GM18858 (cell line): Measurements from ENCODE around the gene WDR54.
"Not testable (repeated sequence)": the region's sequence is repeated elsewhere in the genome, so short reads cannot be mapped to it uniquely, and the experiment has no call there.

Experiments used
- ATAC-seq: cut with Tn5 transposase; IDR thresholded peaks from one replicate; pipeline ENCODE4 v1.9.1; 2021; ENCODE audit not compliant: unreplicated experiment

WDR54 gene

DNA sequence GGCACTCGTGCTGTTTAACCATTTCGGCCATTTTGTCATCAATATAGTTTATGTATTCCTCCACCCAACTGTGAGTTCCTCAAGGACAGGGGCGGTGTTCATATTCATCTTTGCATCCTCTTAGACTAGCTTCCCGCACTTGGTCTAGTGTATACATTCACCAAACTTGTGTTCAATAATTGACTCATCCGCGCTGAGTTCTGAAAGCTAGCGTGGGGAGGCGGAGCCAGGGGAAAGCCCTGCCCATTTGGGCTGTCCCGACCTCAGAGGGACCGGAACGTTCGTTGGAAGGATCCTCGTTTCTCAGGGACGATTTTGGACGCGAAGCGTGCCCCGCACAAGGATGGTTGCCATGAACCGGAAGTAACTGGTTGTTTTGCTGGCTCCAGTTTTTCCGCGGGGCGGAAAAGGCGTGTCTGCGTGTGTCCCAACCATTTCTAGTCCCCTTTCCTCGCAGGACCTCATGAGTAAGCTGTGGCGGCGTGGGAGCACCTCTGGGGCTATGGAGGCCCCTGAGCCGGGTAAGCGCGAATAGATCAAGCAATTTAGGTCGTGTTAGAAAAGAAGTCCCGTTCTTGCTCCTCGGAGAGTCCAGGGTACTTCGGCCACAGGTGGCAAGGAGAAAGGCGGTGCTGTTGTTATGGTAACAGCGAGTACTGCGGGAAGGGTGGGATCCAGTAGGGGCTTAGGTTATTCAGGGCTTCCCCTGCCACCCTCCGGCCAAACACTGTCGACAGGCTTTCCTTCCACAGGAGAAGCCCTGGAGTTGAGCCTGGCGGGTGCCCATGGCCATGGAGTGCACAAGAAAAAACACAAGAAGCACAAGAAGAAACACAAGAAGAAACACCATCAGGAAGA, 33.4 kb downstream of the WDR54 start, which contains the start of gene INO80B:
Gene INO80B (plus strand): TSS at position 434 of the 858 bp plus-strand sequence. CDS start 30 bp downstream, at position 464.
- peak; percentile 43 for ATAC-seq

DNA sequence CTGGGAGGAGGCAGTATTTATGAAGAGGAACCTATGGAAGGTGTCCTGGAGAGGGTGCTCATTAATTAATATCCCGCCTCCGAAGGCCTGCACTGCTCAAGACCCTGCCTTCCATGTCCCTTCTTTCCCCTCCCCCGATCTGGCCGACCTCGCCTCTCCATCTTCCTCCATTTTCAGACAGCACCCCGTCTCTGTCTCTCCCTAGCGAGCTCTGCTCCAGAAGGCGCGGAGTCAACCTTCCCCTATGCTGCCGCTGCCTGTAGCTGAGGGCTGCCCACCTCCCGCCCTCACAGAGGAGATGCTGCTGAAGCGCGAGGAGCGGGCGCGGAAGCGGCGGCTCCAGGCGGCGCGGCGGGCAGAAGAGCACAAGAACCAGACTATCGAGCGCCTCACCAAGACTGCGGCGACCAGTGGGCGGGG, 35.6 kb downstream of the WDR54 start:
- no peak for ATAC-seq

DNA sequence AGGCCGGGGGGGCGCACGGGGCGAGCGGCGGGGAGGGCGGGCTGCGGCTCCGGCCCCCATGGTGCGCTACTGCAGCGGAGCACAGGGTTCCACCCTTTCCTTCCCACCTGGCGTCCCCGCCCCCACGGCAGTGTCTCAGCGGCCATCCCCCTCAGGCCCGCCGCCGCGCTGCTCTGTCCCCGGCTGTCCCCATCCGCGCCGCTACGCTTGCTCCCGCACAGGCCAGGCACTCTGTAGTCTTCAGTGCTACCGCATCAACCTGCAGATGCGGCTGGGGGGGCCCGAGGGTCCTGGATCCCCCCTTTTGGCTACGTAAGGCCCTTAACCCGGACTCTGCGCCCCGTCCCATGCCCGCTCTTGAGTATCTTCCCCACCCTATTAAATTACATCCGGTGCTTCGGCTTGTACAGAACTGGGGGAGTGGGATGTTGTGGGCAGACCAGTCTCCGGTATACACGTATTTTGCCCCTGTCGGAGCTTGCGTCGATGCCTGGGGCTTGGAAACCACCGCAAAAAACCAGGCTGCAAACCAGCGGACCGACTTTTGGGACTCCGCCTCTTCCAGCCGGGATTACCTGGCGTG, 36.1 kb downstream of the WDR54 start:
- peak; percentile 19 for ATAC-seq

DNA sequence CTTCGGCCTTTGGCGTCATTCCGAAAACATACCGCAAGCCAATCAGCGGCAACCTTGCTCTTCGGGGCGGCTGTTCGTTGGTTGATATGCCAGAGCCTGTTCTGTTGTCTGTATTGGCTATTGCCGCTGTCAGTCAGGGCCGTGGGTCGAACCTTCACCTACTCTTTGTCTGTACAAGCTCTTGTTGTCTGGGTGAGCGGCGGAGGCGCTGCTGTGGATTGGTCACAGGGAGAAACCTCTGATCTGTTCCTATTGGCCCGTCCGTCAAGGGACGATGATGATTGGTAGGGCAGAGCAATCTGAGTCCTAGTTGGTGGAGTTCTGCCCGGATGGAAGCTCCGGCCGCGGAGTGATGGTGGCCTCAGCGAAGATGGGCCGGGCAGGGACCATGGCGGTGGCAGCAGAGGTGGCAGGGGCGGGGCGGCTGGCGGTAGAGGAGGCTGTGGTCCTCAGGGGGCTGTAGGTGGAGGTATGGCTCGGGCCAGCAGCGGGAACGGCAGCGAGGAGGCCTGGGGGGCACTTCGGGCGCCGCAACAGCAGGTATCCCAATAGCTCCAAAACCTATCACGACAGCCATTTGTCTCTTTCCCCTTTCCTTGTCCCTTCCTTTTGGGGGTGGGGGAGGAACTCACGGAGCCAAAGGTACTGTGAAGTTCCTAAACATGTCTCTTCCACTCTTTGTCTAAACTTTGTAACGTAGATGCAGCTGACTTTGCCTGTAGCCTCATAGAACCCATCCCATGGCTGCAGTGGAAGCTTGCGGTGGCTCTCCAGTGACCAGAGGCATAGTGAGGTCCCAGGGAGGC, 36.8 kb downstream of the WDR54 start, which contains the start of gene WBP1:
Gene WBP1 (plus strand): TSS at position 307 of the 806 bp plus-strand sequence. CDS start 165 bp downstream, at position 472.
- ATAC-seq, result peak; percentile 83

DNA sequence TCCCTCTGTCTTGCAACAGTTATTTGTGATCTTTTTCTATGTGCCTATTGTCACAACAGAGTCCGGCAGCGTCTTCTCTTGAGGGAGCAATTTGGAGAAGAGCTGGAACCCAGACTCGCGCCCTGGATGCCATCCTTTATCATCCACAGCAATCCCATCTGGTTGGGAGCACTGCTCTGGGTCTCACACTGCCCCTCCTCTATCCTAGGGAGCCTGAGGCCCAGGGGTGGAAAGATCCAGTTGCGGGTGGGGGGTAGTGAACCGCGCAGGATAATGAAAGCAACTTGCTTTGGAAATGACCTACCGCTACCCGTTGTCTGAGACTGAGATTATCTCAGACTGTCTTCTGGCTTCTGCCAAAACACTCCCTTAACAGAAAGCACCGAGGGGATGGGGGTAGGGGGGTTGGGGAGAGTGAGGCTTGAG, 37.4 kb downstream of the WDR54 start:
- ATAC-seq, result no peak

DNA sequence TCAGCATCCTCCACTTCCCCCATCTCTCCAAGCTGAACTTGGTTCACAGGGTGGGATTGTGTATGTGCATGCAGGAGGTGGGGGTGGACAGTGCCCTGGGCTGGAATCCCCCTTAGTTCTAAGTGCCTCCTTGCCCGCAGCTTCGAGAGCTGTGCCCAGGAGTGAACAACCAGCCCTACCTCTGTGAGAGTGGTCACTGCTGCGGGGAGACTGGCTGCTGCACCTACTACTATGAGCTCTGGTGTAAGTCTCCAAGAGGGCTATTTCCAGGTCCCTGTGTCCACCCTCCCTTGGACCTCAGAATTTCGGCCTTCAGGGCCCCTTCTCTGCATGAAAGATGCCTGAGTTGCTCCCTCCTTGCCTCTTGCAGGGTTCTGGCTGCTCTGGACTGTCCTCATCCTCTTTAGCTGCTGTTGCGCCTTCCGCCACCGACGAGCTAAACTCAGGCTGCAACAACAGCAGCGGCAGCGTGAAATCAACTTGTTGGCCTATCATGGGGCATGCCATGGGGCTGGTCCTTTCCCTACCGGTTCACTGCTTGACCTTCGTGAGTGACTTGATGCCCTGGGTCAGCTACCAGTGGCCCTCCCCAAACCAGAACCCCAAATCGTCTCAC, 38.1 kb downstream of the WDR54 start:
- ATAC-seq, result not testable (repeated sequence)

DNA sequence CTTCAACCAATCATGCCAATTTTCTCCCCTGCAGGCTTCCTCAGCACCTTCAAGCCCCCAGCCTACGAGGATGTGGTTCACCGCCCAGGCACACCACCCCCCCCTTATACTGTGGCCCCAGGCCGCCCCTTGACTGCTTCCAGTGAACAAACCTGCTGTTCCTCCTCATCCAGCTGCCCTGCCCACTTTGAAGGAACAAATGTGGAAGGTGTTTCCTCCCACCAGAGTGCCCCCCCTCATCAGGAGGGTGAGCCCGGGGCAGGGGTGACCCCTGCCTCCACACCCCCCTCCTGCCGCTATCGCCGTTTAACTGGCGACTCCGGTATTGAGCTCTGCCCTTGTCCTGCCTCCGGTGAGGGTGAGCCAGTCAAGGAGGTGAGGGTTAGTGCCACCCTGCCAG, 38.7 kb downstream of the WDR54 start:
- not testable (repeated sequence) for ATAC-seq

DNA sequence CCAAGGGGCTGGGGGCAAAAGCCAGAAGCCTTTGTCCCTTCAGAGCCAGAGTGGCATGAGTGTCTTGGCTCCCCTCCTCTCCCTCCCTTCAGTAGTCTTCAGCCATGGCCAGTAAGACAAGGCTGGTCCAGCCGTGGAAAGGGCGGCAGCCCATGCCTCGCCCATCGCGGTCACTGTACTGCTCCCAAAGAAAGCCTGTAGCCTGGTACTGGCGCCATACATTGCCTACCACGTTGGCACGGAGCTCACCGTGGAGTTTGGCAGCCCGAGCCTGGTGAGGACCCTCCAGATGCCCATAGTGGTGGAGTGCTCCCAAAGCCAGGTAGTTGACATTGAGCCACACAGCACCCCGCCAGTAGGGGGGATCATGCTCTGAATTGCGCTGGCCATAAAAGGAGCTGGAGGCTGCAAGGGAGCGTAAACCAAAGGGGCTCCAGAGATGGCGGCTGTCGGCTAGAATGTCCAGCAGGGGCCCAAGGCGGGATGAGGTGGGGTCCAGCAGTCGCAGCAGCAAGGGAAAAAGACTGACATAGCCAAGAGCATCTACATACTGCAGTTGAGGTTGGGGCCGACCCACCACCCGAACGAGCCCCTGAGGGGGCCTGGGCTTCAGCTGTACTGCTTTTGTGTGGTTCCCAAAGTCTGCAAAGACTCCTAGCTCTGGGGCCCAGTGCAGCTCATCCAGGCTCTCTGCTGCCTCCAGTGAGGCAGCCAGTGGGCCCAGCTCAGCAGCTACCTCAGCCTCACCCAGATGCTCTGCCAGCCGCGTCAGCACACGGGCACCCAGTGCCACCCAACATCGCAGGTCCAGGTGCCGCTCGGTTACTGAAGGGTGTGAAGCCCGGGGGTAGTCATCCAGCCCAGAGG, 39.9 kb downstream of the WDR54 start:
- no peak for ATAC-seq

DNA sequence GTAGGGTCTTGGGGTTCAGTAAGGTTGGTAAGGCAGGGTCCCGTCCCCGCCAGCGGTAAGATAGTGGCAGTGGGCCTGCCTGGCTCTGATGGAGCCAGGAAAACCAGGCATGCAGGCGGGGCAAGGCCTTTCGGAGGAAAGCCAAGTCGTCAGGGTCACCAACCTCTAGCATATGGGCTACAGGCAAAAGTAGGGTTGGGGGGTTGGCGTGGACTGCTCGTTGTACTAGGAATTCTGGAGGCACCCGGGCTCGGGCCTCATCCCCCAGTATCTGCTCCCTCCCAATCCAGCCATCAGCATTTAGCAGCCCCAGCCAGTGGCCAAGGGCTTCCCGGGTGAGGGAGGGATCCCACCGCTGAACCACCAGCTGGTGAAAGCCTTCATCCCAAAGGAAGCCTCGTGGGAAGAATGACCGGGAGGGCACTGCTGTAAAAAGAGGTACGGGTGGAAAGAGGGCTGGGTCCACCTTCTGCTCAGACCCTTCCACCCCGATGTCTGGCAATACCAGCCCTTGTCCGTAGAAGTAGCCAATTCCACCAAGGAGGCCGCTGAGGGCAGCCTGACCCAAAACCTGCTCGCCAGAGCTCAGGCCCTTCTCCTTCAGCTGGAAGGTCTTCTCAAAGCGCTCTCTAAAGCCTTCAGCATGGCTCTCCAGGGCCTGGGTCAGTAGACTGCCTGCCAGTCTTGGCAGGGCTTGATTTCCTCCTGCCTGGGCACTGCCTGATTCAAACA, 40.7 kb downstream of the WDR54 start:
- ATAC-seq, result no peak

DNA sequence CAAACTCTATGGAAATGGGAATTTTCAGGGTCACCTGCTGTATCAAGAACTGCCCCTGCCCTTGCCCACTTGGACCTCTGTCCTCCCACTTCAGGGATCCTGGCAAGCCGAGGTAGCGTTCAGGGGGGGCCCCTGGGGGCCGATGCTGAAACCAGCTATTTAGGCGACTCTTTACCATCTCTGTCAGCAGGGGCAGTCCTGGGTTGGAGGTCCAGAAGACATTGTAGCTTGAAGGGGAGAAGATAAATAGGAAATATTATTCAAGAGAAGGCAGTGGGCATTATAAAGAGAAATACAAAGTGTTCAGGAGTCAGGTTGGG, 41.2 kb downstream of the WDR54 start:
- no peak for ATAC-seq

DNA sequence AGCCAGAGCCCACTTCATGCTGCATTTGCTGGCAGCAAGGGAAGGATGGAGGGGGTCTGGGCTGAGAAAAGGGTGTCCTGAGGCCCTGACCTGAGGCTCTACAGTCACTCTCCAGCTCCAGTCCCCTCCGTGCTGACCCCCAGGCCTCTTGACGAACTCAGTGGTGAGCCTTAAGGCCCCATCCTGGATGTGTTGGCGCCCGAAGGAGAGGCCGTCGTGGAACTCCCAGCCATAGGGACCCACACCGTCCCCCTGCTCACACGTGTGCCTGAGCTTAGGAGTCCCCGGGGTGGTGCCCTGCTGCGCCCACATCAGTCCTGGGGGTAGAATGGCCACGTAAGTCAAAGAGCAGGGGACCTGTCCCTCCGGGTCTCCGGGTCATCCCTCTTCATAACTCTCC, 42.9 kb downstream of the WDR54 start:
- ATAC-seq, result no peak

DNA sequence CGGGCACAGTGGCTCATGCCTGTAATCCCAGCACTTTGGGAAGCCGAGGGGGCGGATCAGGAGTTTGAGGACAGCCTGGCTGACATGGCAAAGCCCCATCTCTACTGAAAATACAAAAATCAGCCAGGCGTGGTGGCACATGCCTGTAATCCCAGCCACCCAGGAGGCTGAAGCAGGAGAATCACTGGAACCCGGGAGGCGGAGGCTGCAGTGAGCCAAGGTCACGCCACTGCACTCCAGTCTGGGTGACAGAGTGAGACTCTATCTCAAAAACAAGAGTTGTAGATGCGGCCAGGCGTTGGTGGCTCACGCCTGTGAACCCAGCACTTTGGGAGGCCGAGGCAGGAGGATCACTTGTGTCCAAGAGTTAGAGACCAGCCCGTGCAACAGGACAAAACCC, 49.2 kb downstream of the WDR54 start:
- not testable (repeated sequence) for ATAC-seq

DNA sequence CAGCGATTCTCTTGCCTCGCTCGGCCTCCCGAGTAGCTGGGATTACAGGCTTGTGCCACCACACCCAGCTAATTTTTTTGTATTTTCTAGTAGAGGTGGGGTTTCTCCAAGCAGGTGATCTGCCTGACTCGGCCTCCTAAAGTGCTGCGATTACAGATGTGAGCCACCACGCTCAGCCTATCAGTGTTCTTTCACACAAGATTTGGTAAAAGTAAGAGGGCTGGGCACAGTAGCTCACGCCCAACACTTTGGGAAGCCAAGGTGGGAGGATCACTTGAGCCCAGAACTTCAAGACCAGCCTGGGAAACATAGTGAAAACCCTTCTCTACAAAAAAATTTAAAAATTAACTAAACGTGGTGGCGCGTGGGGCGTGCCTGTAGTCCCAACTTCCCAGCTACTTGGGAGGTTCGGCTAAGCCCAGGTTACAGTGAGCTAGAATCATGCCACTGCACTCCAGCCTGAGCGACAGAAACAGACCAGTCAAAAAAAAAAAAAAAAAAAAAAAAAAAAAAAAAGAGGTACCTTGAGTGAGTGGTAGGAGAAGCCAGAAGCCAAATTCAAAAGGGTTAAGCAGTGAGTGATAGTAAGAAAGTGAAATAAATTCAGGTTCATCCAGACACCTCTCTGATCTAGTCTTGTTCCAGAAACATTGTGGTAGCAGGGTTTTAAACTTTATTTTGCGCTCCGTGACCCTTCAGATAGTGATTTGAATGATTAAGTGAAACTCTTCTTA, 50.0 kb downstream of the WDR54 start:
- ATAC-seq, result no peak

DNA sequence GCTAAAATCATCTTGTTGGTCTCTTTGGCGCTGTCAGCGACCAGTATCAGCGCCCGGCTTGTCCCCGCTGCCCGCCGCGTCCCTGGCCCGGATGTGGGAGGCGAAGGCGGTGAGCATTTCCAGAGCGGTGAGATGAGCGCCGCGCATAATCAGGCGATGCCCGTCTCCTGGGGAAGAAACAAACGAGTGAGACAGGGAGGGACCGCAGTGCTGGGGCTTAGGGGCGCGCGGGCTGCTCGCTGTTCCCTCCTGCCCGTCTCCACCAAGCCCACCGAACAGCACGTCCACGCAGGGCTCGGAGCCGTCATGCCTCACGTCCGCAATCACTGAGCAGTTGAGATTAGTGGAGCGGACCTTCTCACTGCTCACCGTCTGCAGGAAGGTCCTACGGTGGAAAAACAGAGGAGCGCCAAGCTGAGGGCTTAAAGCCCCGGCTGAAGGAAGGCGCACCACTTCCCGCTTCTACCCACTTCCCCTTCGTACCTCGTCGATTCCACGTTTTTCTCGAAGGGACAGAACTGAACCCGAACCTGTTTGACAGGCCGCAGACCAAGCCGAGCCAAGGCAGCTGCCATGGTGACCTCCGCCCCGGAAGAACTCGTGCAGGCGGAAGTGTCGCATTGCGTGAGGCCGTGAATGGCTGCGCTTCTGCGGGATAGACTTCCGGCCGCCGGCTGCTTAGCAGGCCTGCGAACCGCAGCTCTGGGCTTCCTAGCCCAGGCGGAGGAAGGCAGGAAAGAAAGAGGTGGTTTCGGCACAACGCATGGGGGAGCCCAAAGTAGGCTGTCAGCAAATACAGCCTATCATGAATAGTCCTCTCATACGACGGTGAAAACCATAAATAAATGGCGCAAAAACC, 50.8 kb downstream of the WDR54 start, which contains the start of gene MRPL53:
Gene MRPL53 (minus strand): TSS at position 595 of the 859 bp plus-strand sequence. CDS start 20 bp downstream, at position 575.
- ATAC-seq, result peak; percentile 71

DNA sequence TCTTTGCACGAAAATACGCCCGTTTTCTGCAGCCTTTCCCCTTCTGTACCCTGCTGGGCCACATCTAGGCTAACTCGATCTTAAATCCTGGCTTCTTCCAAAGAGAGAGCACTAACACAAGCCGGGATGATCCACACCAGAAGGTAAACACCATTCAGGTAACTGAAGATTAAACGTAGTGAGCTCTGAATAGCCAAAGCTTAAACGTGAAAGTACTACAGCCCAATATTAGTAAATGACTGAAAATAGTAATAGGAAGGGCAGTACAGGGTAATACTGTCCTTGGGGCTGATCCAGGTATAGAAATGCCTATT, 51.4 kb downstream of the WDR54 start:
- ATAC-seq, result no peak

DNA sequence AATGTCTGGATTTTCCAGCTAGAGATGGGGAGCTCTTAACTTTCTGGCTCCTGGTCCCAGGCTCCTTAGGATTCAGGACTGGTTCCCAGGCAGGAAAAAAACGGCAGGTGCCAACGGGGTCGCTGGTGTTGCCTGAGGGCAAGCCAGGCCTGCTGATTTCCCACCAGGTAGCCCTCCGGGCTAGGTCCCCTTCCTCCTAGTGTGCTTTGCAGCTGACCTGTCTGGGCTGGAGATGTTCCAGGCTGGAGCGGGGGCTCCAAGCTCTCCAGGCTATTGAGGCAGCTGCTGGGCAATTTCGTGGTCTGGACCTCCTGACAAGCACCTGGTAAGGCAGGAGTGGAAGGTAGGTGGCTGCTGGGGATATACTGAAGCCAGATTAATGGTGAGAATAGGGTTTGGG, 53.0 kb downstream of the WDR54 start:
- ATAC-seq, result no peak

DNA sequence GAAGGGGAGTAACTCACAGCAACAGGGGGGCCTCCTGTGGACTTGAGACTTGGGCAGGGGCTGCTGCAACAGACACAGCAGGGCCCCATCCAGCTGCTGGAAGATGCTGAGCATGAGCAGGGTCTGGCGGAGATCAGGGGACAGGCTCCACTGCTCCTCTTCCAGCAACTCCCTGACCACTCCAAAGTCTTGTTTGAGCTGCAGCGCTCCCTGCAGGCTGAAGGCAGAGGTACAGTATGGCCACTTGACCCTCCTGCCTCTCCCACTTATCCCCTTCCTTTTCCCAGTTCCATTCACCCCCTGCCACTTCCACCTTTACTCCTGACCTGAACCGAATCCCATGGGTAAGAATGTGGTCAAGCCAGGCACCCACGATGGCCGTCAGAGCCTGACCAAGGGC, 53.4 kb downstream of the WDR54 start:
- no peak for ATAC-seq
